Measurements from ENCODE around the gene KCNMA1. TPM values are rescaled to one million over a fixed set of nuclear protein-coding genes. Genes with fewer than 3 reads are reported as not detected.

The KCNMA1 gene
- polyA plus RNA-seq, 1 experiment: 21.4 TPM

DNA sequence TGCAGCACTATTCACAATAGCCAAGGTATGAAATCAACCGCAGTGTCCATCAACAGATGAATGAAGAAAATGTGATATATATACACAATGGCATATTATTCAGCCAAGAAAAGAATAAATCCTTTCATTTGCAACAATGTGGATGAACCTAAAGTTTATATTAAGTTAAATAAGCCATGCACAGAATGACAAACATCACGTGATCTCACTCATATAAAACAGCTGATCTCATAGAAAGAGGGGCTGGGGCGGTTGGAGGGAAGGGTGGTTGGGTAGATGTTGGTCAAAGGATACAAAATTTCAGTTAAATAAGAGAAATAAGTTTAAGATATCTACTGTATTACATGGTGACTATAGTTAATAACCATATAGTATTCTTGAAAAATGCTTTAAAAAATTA lies 502.1 kb downstream of the KCNMA1 start:
- Histone ChIP-seq H3K27me3 (ENCODE audit: control insufficient read depth, insufficient read depth, low read length) (no peaks in the 10 kb centered on the region), H3K4me3 (ENCODE audit: low read depth, low read length) (no peak overlapping the region), H3K36me3 (ENCODE audit: control insufficient read depth, insufficient read depth, low read length) (no peaks in the 10 kb centered on the region)
- no peak for DNase-seq (ENCODE audit: low read depth)
- TF ChIP-seq, protein P1, sequence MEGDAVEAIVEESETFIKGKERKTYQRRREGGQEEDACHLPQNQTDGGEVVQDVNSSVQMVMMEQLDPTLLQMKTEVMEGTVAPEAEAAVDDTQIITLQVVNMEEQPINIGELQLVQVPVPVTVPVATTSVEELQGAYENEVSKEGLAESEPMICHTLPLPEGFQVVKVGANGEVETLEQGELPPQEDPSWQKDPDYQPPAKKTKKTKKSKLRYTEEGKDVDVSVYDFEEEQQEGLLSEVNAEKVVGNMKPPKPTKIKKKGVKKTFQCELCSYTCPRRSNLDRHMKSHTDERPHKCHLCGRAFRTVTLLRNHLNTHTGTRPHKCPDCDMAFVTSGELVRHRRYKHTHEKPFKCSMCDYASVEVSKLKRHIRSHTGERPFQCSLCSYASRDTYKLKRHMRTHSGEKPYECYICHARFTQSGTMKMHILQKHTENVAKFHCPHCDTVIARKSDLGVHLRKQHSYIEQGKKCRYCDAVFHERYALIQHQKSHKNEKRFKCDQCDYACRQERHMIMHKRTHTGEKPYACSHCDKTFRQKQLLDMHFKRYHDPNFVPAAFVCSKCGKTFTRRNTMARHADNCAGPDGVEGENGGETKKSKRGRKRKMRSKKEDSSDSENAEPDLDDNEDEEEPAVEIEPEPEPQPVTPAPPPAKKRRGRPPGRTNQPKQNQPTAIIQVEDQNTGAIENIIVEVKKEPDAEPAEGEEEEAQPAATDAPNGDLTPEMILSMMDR (IDR thresholded peaks at IDR 0.05; ENCODE audit: insufficient read depth, low read depth, low read length): no peak
- POLR2A ChIA-PET: no interaction called here
- CTCF ChIA-PET: no interaction called here

DNA sequence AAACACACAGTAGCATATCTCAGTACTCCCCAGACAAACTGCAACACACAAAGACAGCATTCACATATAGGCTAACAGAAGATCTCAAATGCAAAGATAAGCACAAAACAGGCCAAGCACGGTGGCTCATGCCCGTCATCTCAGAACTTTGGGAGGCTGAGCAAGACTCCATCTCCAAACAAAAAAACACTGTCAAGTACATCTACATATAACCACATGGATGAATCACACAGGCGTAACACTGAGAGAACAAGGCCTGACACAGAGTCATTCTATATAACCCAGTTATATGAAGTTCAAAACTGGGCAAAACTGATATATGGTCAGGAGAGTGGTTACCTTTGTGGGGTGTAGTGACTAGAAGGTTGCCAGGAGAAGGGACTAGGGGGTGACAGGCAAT lies 506.4 kb downstream of the KCNMA1 start:
- CTCF ChIA-PET: no interaction called here
- no peak for DNase-seq (ENCODE audit: low read depth)
- POLR2A ChIA-PET: no interaction called here
- H3K4me3 ChIP-seq (ENCODE audit: low read depth, low read length): no peak overlapping the region
- H3K36me3 ChIP-seq (ENCODE audit: control insufficient read depth, insufficient read depth, low read length): no peaks in the 10 kb centered on the region
- TF ChIP-seq, protein P1 (IDR thresholded peaks at IDR 0.05; ENCODE audit: insufficient read depth, low read depth, low read length): no peak
- no peaks in the 10 kb centered on the region for H3K27me3 ChIP-seq (ENCODE audit: control insufficient read depth, insufficient read depth, low read length)

DNA sequence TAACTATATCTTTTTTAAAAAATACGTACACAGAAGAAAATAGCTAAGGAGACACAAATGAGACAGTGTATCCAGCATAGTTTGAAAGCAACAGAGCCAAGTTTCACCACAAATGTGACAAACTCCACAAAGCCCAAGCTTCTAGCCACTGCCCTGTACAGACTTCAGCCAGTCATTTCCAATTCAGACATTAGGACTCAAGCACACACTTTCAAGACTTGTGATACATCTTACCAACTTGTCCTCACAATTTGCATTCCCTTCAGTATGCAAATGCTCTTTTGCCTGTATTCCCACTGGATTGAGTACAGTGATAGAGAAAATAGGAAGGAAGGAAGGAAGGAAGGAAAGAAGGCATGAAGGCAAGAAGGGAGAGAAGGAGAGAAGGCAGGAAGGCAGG lies 510.4 kb downstream of the KCNMA1 start:
- DNase-seq (ENCODE audit: low read depth): no peak
- CTCF ChIA-PET: no interaction called here
- Histone ChIP-seq H3K27me3 (ENCODE audit: control insufficient read depth, insufficient read depth, low read length) (no peaks in the 10 kb centered on the region), H3K4me3 (ENCODE audit: low read depth, low read length) (no peak overlapping the region), H3K36me3 (ENCODE audit: control insufficient read depth, insufficient read depth, low read length) (no peaks in the 10 kb centered on the region)
- POLR2A ChIA-PET: no interaction called here
- TF ChIP-seq, protein P1 (IDR thresholded peaks at IDR 0.05; ENCODE audit: insufficient read depth, low read depth, low read length): no peak

DNA sequence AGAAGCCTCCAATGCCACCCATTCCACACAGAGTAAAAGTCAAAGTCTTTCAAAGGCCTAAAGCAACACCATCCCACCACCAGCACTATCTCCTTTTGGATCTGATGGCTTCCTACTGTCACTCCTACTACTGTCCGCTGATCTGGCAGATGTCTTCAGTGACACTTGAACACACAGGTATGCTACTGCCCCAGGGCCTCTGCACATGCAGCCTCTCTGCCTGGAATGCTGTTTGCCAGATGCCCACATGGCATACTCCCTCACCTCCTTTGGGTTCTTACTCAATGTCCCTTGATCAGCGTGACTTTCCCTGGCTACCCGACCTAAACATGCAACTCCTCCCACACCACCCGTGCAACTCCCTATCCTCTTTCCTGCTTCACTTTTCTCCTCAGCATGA lies 512.4 kb downstream of the KCNMA1 start:
- Histone ChIP-seq H3K36me3 (ENCODE audit: control insufficient read depth, insufficient read depth, low read length) (no peaks in the 10 kb centered on the region), H3K4me3 (ENCODE audit: low read depth, low read length) (no peak overlapping the region), H3K27me3 (ENCODE audit: control insufficient read depth, insufficient read depth, low read length) (no peaks in the 10 kb centered on the region)
- DNase-seq (ENCODE audit: low read depth): no peak
- POLR2A ChIA-PET: no interaction called here
- TF ChIP-seq, protein P1 (IDR thresholded peaks at IDR 0.05; ENCODE audit: insufficient read depth, low read depth, low read length): no peak
- CTCF ChIA-PET: no interaction called here

DNA sequence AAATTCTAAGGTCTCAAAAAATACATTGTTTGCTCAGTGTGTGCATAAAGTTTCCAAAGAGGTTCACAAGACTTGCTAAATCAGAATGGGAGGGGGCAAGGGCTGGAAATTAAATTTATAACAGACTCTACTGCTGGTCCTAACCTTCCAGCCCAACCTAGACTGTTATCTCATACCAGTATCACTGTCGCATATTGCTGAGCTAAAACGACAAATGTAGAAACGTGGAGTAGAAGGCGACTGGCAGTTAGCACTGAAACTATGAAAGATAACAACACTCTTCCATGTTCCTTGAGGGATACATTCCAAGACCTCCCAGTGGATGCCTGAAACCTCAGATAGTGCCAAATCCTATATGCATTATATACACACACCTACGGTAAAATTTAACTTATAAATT lies 514.3 kb downstream of the KCNMA1 start:
- DNase-seq (ENCODE audit: low read depth): no peak
- Histone ChIP-seq H3K4me3 (ENCODE audit: low read depth, low read length) (no peak overlapping the region), H3K36me3 (ENCODE audit: control insufficient read depth, insufficient read depth, low read length) (no peaks in the 10 kb centered on the region), H3K27me3 (ENCODE audit: control insufficient read depth, insufficient read depth, low read length) (no peaks in the 10 kb centered on the region)
- ChIA-PET CTCF (no interaction called here), POLR2A (no interaction called here)
- TF ChIP-seq, protein P1 (IDR thresholded peaks at IDR 0.05; ENCODE audit: insufficient read depth, low read depth, low read length): no peak
